Hepatocyte (in vitro differentiated cells): ENCODE data around the gene USH2A. TPM values are rescaled to one million over a fixed set of nuclear protein-coding genes. Genes with fewer than 3 reads are reported as not detected.
A peak's percentile ranks its signal among the peaks of the same experiment; 100 is the strongest.

ENCODE experiments used
- DNase-seq: peaks from one replicate; pipeline ENCODE4 v3.0.0-alpha.2; 2016; ENCODE audit warnings: low spot score
- H2AFZ ChIP-seq: fragments of 200-600 bp; sonication (generic); 2 replicates; pipeline ENCODE4 v1.6.0; 2016; ENCODE audit warnings: antibody characterized with exemption, mild to moderate bottlenecking
- H3K27ac ChIP-seq: fragments of 200-600 bp; sonication (generic); 2 replicates; pipeline ENCODE4 v1.5.1; 2016; ENCODE audit warnings: mild to moderate bottlenecking
- H3K27me3 ChIP-seq: fragments of 200-600 bp; sonication (generic); 2 replicates; pipeline ENCODE4 v1.6.1; 2016
- H3K36me3 ChIP-seq: fragments of 200-600 bp; sonication (generic); replicated peaks from 2 replicates; pipeline ENCODE4 v1.5.1; 2016; ENCODE audit warnings: low read depth; ENCODE audit not compliant: insufficient read depth
- H3K4me1 ChIP-seq: fragments of 200-600 bp; sonication (generic); 2 replicates; pipeline ENCODE4 v1.5.1; 2016; ENCODE audit warnings: mild to moderate bottlenecking, moderate library complexity; ENCODE audit not compliant: insufficient read depth
- H3K4me2 ChIP-seq: fragments of 200-600 bp; sonication (generic); 2 replicates; pipeline ENCODE4 v1.6.0; 2016
- H3K4me3 ChIP-seq: fragments of 200-600 bp; sonication (generic); 2 replicates; pipeline ENCODE4 v1.5.1; 2016; ENCODE audit warnings: mild to moderate bottlenecking
- H3K79me2 ChIP-seq: fragments of 200-600 bp; sonication (generic); 2 replicates; pipeline ENCODE4 v1.6.0; 2017; ENCODE audit warnings: mild to moderate bottlenecking
- H3K9me2 ChIP-seq: fragments of 200-600 bp; sonication (generic); replicated peaks from 2 replicates; pipeline ENCODE4 v1.6.0; 2017; ENCODE audit warnings: mild to moderate bottlenecking; ENCODE audit not compliant: insufficient read depth
- H3K9me3 ChIP-seq: fragments of 200-600 bp; sonication (generic); 2 replicates; pipeline ENCODE4 v1.5.1; 2016; ENCODE audit warnings: low read depth, mild to moderate bottlenecking
- H4K20me1 ChIP-seq: fragments of 200-600 bp; sonication (generic); 2 replicates; pipeline ENCODE4 v1.6.0; 2016; ENCODE audit warnings: mild to moderate bottlenecking; ENCODE audit not compliant: insufficient read depth, poor library complexity, severe bottlenecking
- EZH2 ChIP-seq: fragments of 200-600 bp; sonication (generic); IDR thresholded peaks from 2 replicates; pipeline ENCODE4 v1.6.1; 2016; ENCODE audit warnings: antibody characterized with exemption, mild to moderate bottlenecking, borderline replicate concordance
- EZH2phosphoT487 ChIP-seq: fragments of 200-600 bp; sonication (generic); IDR thresholded peaks from one replicate; pipeline ENCODE4 v1.6.1; 2018; ENCODE audit warnings: antibody characterized with exemption, mild to moderate bottlenecking, low read depth, moderate library complexity; ENCODE audit not compliant: unreplicated experiment, severe bottlenecking
- WGBS: methylation state at CpG from one replicate; pipeline ENCODE4 v1.1.6; 2016; ENCODE audit warnings: low lambda C conversion rate; ENCODE audit errors: missing lambda C conversion rate; 5-methylcytosine and 5-hydroxymethylcytosine counted together
- polyA plus RNA-seq: library from polyadenylated mRNA; unstranded; fragments of >200 nt; fragmentation: Nextera tagmentation; extraction: Ambion mirVana; gene quantifications from 2 replicates; pipeline ENCODE4 v1.2.1, GENCODE V29; 2016
- total RNA-seq: library from RNA; depleted of rRNA; stranded (reverse); fragments of >200 nt; gene quantifications from 2 replicates; pipeline ENCODE4 v1.2.3, GENCODE V29; 2014
- TF ChIP-seq, protein P1 (sequence below): fragments of 200-600 bp; sonication (generic); IDR thresholded peaks from 2 replicates; pipeline ENCODE4 v1.5.1; 2016; ENCODE audit warnings: antibody characterized with exemption, mild to moderate bottlenecking; ENCODE audit not compliant: poor library complexity

USH2A gene
- total and polyA plus RNA-seq, 2 experiments from 2014 or later = 0.07 TPM; not detected in 1

DNA sequence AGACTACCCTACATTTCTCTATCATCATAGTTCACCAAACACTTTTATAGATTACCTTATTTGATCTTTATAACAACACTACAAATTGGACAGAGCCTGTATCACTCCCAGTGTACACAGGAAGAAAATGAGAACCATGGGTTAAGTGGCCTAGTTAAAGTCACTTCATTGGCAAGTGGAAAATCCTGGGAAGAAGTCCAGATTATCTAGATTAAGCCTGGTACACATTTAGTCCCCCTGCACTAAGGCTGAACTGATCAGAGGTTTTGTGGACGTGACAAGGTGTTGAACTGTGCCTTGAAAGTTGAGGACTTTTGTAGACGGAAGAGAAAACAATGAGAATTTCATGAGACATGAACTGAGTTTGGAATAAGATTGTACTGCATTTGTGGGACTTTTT lies 7.5 kb upstream of the USH2A start:
- no peaks in the 10 kb centered on the region for H4K20me1 ChIP-seq
- no peaks in the 10 kb centered on the region for H3K27me3 ChIP-seq
- WGBS = 83% methylated on average over 2 of the region's 2 CpGs

DNA sequence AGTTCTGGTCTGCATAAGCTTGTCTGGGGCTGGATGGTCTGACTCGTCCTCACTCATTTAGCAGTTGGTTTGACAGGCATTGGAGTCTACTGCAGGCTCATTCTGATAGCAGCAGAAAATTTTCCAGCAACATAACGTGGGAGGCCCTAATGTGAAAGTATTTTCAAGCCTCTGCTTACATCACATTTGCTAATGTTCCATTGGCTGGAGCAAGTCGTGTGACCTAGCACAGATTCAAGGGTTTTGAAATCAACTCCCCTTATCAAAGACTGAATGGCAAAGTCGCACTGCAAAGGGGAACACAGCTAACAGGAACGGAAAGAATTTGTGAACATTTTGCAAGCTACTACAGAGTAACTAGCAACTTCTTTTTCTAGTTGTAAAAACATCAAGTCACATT lies 2.3 kb upstream of the USH2A start:
- Histone ChIP-seq H2AFZ (no peak overlapping the region), H3K4me2 (no peak overlapping the region), H3K79me2 (no peaks in the 10 kb centered on the region), H3K36me3 (no peaks in the 10 kb centered on the region), H3K9me3 (no peaks in the 10 kb centered on the region), H3K4me3 (no peak overlapping the region), H3K27me3 (no peaks in the 10 kb centered on the region), H3K9me2 (no peaks in the 10 kb centered on the region), H3K27ac (no peak overlapping the region), H4K20me1 (no peaks in the 10 kb centered on the region), H3K4me1 (no peaks in the 10 kb centered on the region)
- TF ChIP-seq EZH2 = no peak
- TF ChIP-seq, protein P1, sequence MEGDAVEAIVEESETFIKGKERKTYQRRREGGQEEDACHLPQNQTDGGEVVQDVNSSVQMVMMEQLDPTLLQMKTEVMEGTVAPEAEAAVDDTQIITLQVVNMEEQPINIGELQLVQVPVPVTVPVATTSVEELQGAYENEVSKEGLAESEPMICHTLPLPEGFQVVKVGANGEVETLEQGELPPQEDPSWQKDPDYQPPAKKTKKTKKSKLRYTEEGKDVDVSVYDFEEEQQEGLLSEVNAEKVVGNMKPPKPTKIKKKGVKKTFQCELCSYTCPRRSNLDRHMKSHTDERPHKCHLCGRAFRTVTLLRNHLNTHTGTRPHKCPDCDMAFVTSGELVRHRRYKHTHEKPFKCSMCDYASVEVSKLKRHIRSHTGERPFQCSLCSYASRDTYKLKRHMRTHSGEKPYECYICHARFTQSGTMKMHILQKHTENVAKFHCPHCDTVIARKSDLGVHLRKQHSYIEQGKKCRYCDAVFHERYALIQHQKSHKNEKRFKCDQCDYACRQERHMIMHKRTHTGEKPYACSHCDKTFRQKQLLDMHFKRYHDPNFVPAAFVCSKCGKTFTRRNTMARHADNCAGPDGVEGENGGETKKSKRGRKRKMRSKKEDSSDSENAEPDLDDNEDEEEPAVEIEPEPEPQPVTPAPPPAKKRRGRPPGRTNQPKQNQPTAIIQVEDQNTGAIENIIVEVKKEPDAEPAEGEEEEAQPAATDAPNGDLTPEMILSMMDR = no peak
- no peak for TF ChIP-seq EZH2phosphoT487
- peak; percentile 28 for DNase-seq
- 77% methylated on average over 5 of the region's 5 CpGs for WGBS

More for the DNA sequence above, 7.5 kb upstream of the USH2A start:
- Histone ChIP-seq H3K36me3 (no peaks in the 10 kb centered on the region), H3K9me2 (no peaks in the 10 kb centered on the region), H3K4me1 (no peaks in the 10 kb centered on the region), H3K9me3 (no peaks in the 10 kb centered on the region), H3K79me2 (no peaks in the 10 kb centered on the region), H3K4me3 (no peak overlapping the region), H3K27ac (no peak overlapping the region), H2AFZ (no peak overlapping the region), H3K4me2 (no peak overlapping the region)
- TF ChIP-seq EZH2 = no peak
- no peak for TF ChIP-seq EZH2phosphoT487
- TF ChIP-seq, protein P1 = no peak
- no peak for DNase-seq

DNA sequence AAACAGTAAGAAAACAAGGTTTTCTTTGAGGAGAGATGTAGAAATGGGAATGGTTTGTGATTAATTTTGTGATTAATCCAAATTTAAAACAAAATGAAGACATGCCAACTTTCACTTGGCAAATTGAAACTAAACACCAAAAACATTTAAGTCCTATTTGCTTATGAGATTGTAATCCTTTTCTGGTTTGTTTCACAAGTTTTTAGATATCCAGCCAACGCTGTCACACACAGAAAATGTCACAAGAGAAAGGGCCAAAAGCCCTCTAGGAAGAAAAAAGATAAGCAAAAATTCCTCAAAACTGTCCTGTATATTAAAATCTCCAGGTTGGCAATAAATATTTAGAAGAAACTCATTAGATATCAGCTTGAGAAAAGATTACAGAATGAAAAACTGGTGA lies 2.5 kb downstream of the USH2A start:
- WGBS = 44% methylated on average over 1 of the region's 1 CpG
- no peak overlapping the region for H2AFZ ChIP-seq
- no peak overlapping the region for H3K4me2 ChIP-seq
- H3K27me3 ChIP-seq = no peaks in the 10 kb centered on the region
- H4K20me1 ChIP-seq = no peaks in the 10 kb centered on the region
- no peaks in the 10 kb centered on the region for H3K9me2 ChIP-seq
- no peaks in the 10 kb centered on the region for H3K9me3 ChIP-seq
- no peak for DNase-seq
- no peaks in the 10 kb centered on the region for H3K36me3 ChIP-seq
- TF ChIP-seq, protein P1 = no peak
- no peak for TF ChIP-seq EZH2phosphoT487
- TF ChIP-seq EZH2 = no peak
- H3K4me1 ChIP-seq = no peaks in the 10 kb centered on the region
- H3K27ac ChIP-seq = no peak overlapping the region
- no peaks in the 10 kb centered on the region for H3K79me2 ChIP-seq
- no peak overlapping the region for H3K4me3 ChIP-seq

DNA sequence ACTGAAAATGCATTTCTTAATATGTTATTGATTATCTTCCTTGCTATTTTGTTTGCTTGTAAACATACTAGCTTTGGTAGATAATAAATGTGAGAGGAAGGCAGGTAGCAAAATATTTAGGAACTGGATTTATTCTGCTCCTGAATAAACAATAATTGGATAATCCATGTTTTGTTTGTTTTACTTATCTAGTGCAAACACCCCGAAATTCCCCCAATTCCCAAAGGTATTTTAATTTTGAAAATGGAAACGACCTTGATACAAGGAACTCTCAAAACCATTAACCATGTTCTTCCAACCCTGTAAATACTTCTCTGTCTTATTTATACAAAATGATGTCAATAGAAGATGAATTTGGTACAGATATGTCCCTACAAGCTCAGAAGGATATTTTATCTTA lies 3.0 kb downstream of the USH2A start:
- H3K79me2 ChIP-seq = no peaks in the 10 kb centered on the region
- H4K20me1 ChIP-seq = no peaks in the 10 kb centered on the region
- no peaks in the 10 kb centered on the region for H3K9me3 ChIP-seq
- no peak overlapping the region for H3K27ac ChIP-seq
- H3K27me3 ChIP-seq = no peaks in the 10 kb centered on the region
- H3K4me1 ChIP-seq = no peaks in the 10 kb centered on the region
- 32% methylated on average over 2 of the region's 2 CpGs for WGBS
- H3K4me3 ChIP-seq = no peak overlapping the region
- H3K4me2 ChIP-seq = no peak overlapping the region
- H2AFZ ChIP-seq = no peak overlapping the region
- TF ChIP-seq EZH2phosphoT487 (no peak), EZH2 (no peak)
- TF ChIP-seq, protein P1 = no peak
- H3K36me3 ChIP-seq = no peaks in the 10 kb centered on the region
- H3K9me2 ChIP-seq = no peaks in the 10 kb centered on the region
- no peak for DNase-seq
